ENCODE data around the gene L1TD1. TPM values are rescaled to one million over a fixed set of nuclear protein-coding genes. Genes with fewer than 3 reads are reported as not detected.

L1TD1 gene
- polyA plus RNA-seq, 1 donor (not counting 4 experiments of a cell fraction or from before 2014, with no cell fraction given): 0.24 TPM

DNA sequence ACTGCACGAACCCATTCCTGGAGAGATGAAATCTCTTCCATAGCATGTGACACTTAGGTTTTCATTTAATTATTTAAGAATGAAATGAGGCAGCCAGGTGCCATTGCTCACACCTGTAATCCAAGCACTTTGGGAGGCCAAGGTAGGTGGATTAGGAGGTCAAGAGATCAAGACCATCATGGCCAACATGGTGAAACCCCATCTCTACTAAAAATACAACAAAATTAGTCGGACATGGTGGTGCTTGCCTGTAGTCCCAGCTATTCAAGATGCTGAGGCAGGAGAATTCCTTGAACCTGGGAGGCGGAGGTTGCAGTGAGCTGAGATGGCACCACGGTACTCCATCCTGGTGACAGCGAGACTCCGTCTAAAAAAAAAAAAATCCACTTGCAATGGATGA is 17.8 kb downstream of the L1TD1 start:
- peaks cover 8% of the 10 kb centered on the region for H3K4me1 ChIP-seq (ENCODE audit: control insufficient read depth, extremely low read depth, insufficient read depth, low read length)
- no peaks in the 10 kb centered on the region for H3K79me2 ChIP-seq (ENCODE audit: control insufficient read depth, insufficient read depth, low read length)
- no peak overlapping the region for H2AFZ ChIP-seq (ENCODE audit: control insufficient read depth, low read length)
- H4K20me1 ChIP-seq (ENCODE audit: control insufficient read depth, extremely low read depth, insufficient read depth, low read length): no peaks in the 10 kb centered on the region
- H3K9me1 ChIP-seq (ENCODE audit: control insufficient read depth, extremely low read depth, insufficient read depth, low read length): no peaks in the 10 kb centered on the region
- no peak overlapping the region for H3K9ac ChIP-seq (ENCODE audit: control insufficient read depth, extremely low read depth, insufficient read depth, low read length)
- H3K9me3 ChIP-seq (ENCODE audit: control insufficient read depth, low read depth, low read length): peaks cover 3% of the 10 kb centered on the region
- dilution Hi-C loops (cut with MboI; ENCODE audit: extremely low pct_ligation_motif_present, low sequenced_read_pairs): no loop called here
- DNase-seq (ENCODE audit: low read depth, low spot score) (no peak), FAIRE-seq (no peak)
- no peak overlapping the region for H3K4me2 ChIP-seq (ENCODE audit: control insufficient read depth, extremely low read depth, insufficient read depth, low read depth, low read length)
- no peak overlapping the region for H3K27ac ChIP-seq (ENCODE audit: control insufficient read depth, insufficient read depth, low read length)
- no peak for TF ChIP-seq EZH2 (IDR thresholded peaks at IDR 0.05; ENCODE audit: low read length)
- no peak for TF ChIP-seq CTCF (optimal IDR thresholded peaks at IDR 0.05 in 1 of 3, IDR thresholded peaks at IDR 0.05 in 1 of 3, conservative IDR thresholded peaks at IDR 0.05 in 1 of 3; ENCODE audit: extremely low read depth in 1 of 3, insufficient read depth in 2 of 3, low read length in 3 of 3)
- no peak overlapping the region for H3K4me3 ChIP-seq (ENCODE audit: control insufficient read depth in 2 of 3, extremely low read depth in 1 of 3, insufficient read depth in 2 of 3, low read depth in 1 of 3, low read length in 3 of 3)
- no peaks in the 10 kb centered on the region for H3K27me3 ChIP-seq (ENCODE audit: control insufficient read depth, extremely low read depth, insufficient read depth, low read length)
- no peaks in the 10 kb centered on the region for H3K36me3 ChIP-seq (ENCODE audit: control insufficient read depth in 2 of 2, extremely low read depth in 1 of 2, insufficient read depth in 2 of 2, low read length in 2 of 2)

GRCh38 chr1:62213075-62213914 is 18.6 kb downstream of the L1TD1 start:
- no peaks in the 10 kb centered on the region for H3K79me2 ChIP-seq (ENCODE audit: control insufficient read depth, insufficient read depth, low read length)
- no peak overlapping the region for H3K27ac ChIP-seq (ENCODE audit: control insufficient read depth, insufficient read depth, low read length)
- H4K20me1 ChIP-seq (ENCODE audit: control insufficient read depth, extremely low read depth, insufficient read depth, low read length): no peaks in the 10 kb centered on the region
- no peaks in the 10 kb centered on the region for H3K36me3 ChIP-seq (ENCODE audit: control insufficient read depth in 2 of 2, extremely low read depth in 1 of 2, insufficient read depth in 2 of 2, low read length in 2 of 2)
- H3K27me3 ChIP-seq (ENCODE audit: control insufficient read depth, extremely low read depth, insufficient read depth, low read length): no peaks in the 10 kb centered on the region
- peaks cover 8% of the 10 kb centered on the region for H3K4me1 ChIP-seq (ENCODE audit: control insufficient read depth, extremely low read depth, insufficient read depth, low read length)
- no peak overlapping the region for H2AFZ ChIP-seq (ENCODE audit: control insufficient read depth, low read length)
- TF ChIP-seq CTCF (optimal IDR thresholded peaks at IDR 0.05 in 1 of 3, IDR thresholded peaks at IDR 0.05 in 1 of 3, conservative IDR thresholded peaks at IDR 0.05 in 1 of 3; ENCODE audit: extremely low read depth in 1 of 3, insufficient read depth in 2 of 3, low read length in 3 of 3) (no peak), EZH2 (IDR thresholded peaks at IDR 0.05; ENCODE audit: low read length) (no peak)
- DNase-seq (ENCODE audit: low read depth, low spot score) (no peak), FAIRE-seq (no peak)
- no peak overlapping the region for H3K4me3 ChIP-seq (ENCODE audit: control insufficient read depth in 2 of 3, extremely low read depth in 1 of 3, insufficient read depth in 2 of 3, low read depth in 1 of 3, low read length in 3 of 3)
- dilution Hi-C loops (cut with MboI; ENCODE audit: extremely low pct_ligation_motif_present, low sequenced_read_pairs): no loop called here
- no peak overlapping the region for H3K9ac ChIP-seq (ENCODE audit: control insufficient read depth, extremely low read depth, insufficient read depth, low read length)
- H3K4me2 ChIP-seq (ENCODE audit: control insufficient read depth, extremely low read depth, insufficient read depth, low read depth, low read length): no peak overlapping the region
- H3K9me3 ChIP-seq (ENCODE audit: control insufficient read depth, low read depth, low read length): peaks cover 3% of the 10 kb centered on the region
- H3K9me1 ChIP-seq (ENCODE audit: control insufficient read depth, extremely low read depth, insufficient read depth, low read length): no peaks in the 10 kb centered on the region

All from keratinocyte (primary cell).